Measurements from ENCODE around the gene BRD3OS. TPM values are rescaled to one million over a fixed set of nuclear protein-coding genes. Genes with fewer than 3 reads are reported as not detected.
"Not testable (repeated sequence)": the region's sequence is repeated elsewhere in the genome, so short reads cannot be mapped to it uniquely, and the experiment has no call there.

BRD3OS gene
- polyA plus RNA-seq, 12 donors: 8.2 to 15.7 (median 10.5) TPM; not detected in 1

- no peak for DNase-seq
Observed at GRCh38 chr9:133986774-133987445, 38.4 kb upstream of the BRD3OS start.

- no peak for DNase-seq
Observed at GRCh38 chr9:133987446-133987788, 37.9 kb upstream of the BRD3OS start.

GRCh38 chr9:133987946-133988665, 37.2 kb upstream of the BRD3OS start:
- DNase-seq: no peak

GRCh38 chr9:133988771-133989170, 36.5 kb upstream of the BRD3OS start:
- DNase-seq: not testable (repeated sequence)

- no peak for DNase-seq
Observed at GRCh38 chr9:133989625-133990365, 35.5 kb upstream of the BRD3OS start.

GRCh38 chr9:133990366-133991213, 34.7 kb upstream of the BRD3OS start:
- DNase-seq: no peak

- no peak for DNase-seq
Observed at GRCh38 chr9:133991214-133991921, 33.9 kb upstream of the BRD3OS start.

GRCh38 chr9:133991964-133992779, 33.1 kb upstream of the BRD3OS start, which contains the start of gene VAV2:
VAV2 (minus strand) TSS chr9:133992324; CDS start chr9:133992278, 46 bp downstream.
- no peak for DNase-seq

- DNase-seq: peak; percentile 87
Observed at GRCh38 chr9:133992780-133993634, 32.3 kb upstream of the BRD3OS start.

- no peak for DNase-seq
Observed at GRCh38 chr9:133993635-133994253, 31.5 kb upstream of the BRD3OS start.

GRCh38 chr9:133994353-133995011, 30.8 kb upstream of the BRD3OS start:
- DNase-seq: peak; percentile 78

GRCh38 chr9:133995012-133995896, 30.0 kb upstream of the BRD3OS start:
- DNase-seq: no peak

GRCh38 chr9:133996531-133997520, 28.5 kb upstream of the BRD3OS start:
- no peak for DNase-seq

GRCh38 chr9:133997584-133997983, 27.7 kb upstream of the BRD3OS start:
- DNase-seq: no peak

GRCh38 chr9:133998915-133999595, 26.2 kb upstream of the BRD3OS start:
- no peak for DNase-seq

Data from muscle of arm (tissue), 12 donors.